Upper lobe of left lung (tissue), 6 donors: Measurements from ENCODE around the gene USP31. TPM values are rescaled to one million over a fixed set of nuclear protein-coding genes. Genes with fewer than 3 reads are reported as not detected.

Source experiments
- ATAC-seq, 2 donors: fragments of 200-7000 bp; cut with Tn5 transposase; one replicate each; pipeline ENCODE4 v1.9.1; 2022; ENCODE audit warnings: mild to moderate bottlenecking in 2 of 2, moderate library complexity in 2 of 2; ENCODE audit not compliant: low FRiP score in 2 of 2
- DNase-seq, 2 donors: peaks; one replicate each; pipeline ENCODE4 v3.0.0-alpha.2; 2019 to 2020
- H3K27ac ChIP-seq, 4 donors: fragments of 200-600 bp; sonication (generic); one replicate each; pipeline ENCODE4 v1.5.1; 2016 to 2019
- H3K27me3 ChIP-seq, 4 donors: fragments of 200-600 bp; sonication (generic); one replicate each; pipeline ENCODE4 v1.5.1; 2017 to 2019
- H3K36me3 ChIP-seq, 4 donors: fragments of 200-600 bp; sonication (generic); one replicate each; pipeline ENCODE4 v1.5.1; 2016 to 2019
- H3K4me1 ChIP-seq, 4 donors: fragments of 200-600 bp; sonication (generic); one replicate each; pipeline ENCODE4 v1.5.1; 2018 to 2019
- H3K4me3 ChIP-seq, 4 donors: fragments of 200-600 bp; sonication (generic); one replicate each; pipeline ENCODE4 v1.5.1; 2017 to 2019; ENCODE audit warnings: mild to moderate bottlenecking in 2 of 4, moderate library complexity in 1 of 4
- H3K9me3 ChIP-seq, 4 donors: fragments of 200-600 bp; sonication (generic); one replicate each; pipeline ENCODE4 v1.5.1; 2018 to 2019
- EP300 ChIP-seq, 4 donors: sonication (generic); formaldehyde crosslinking; IDR thresholded peaks; one replicate each; pipeline ENCODE4 v1.5.1; 2017; ENCODE audit warnings: antibody characterized with exemption in 4 of 4, control low read depth in 2 of 4
- POLR2A ChIP-seq, 4 donors: fragments of 450-650 bp; IDR thresholded peaks; one replicate each; pipeline ENCODE4 v1.5.1; 2016 to 2017; ENCODE audit warnings: antibody characterized with exemption in 4 of 4, mild to moderate bottlenecking in 2 of 4
- POLR2AphosphoS5 ChIP-seq, 2 donors: sonication (generic); formaldehyde crosslinking; IDR thresholded peaks; one replicate each; pipeline ENCODE4 v1.5.1; 2017; ENCODE audit warnings: antibody characterized with exemption in 2 of 2
- WGBS, 2 donors: methylation state at CpG; one replicate each; pipeline ENCODE4 v1.1.5; 2017 to 2018; 5-methylcytosine and 5-hydroxymethylcytosine counted together
- total RNA-seq, 6 donors: library from RNA; depleted of rRNA in 4 of 6; stranded (reverse); fragments of >200 nt in 4 of 6; gene quantifications; one replicate each; pipeline versions ENCODE4 v1.1.0 to v1.2.1, GENCODE V29; 2016 to 2021
- TF ChIP-seq, protein P1 (sequence below), 6 experiments: fragments of 450-650 bp in 4 of 6; fragments of 200-600 bp in 2 of 6; sonication (generic) in 2 of 6; IDR thresholded peaks; one replicate each; pipeline ENCODE4 v1.5.1; 2016 to 2019; ENCODE audit warnings: antibody characterized with exemption in 6 of 6
- donor health status: DM: no; HTN: no; CAD: no; lungs with moderate emphysema.
- donor health status: DM: no; HTN: yes; CAD: no; lungs with severe emphysema.

USP31 gene
- total RNA-seq, 6 donors from 2014 or later: 8.8 to 20.2 (median 15.0) TPM

DNA sequence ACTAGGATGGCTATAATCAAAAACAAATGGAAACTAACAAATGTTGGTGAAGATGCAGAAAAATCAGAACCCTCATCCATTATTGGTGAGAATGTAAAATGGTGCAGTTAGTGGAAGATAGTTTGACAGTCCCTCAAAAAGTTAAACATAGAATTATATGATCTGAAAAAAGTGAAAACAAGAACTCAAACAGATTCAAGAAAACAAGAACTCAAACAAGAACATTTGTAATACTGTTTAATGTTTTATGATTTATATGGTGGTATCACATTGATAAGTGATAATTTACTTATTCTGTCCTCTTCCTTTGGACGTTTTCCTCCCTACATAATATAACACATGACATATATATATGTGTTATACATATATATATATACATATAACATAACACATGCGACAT is 12.0 kb downstream of the USP31 start:
- Histone ChIP-seq H3K4me1 (peaks cover 4 to 26% (median 13%) of the 10 kb centered on the region in 4 donors), H3K9me3 (peaks cover 0 to 6% (median 0%) of the 10 kb centered on the region in 4 donors), H3K27me3 (no peaks in the 10 kb centered on the region), H3K27ac (no peak overlapping the region), H3K36me3 (no peaks in the 10 kb centered on the region), H3K4me3 (no peak overlapping the region)
- WGBS, 2 donors: 84 to 86% methylated on average over 2 of the region's 2 CpGs
- DNase-seq (no peak), ATAC-seq (no peak)
- TF ChIP-seq POLR2AphosphoS5 (IDR thresholded peaks at IDR 0.05): no peak
- TF ChIP-seq, protein P1, sequence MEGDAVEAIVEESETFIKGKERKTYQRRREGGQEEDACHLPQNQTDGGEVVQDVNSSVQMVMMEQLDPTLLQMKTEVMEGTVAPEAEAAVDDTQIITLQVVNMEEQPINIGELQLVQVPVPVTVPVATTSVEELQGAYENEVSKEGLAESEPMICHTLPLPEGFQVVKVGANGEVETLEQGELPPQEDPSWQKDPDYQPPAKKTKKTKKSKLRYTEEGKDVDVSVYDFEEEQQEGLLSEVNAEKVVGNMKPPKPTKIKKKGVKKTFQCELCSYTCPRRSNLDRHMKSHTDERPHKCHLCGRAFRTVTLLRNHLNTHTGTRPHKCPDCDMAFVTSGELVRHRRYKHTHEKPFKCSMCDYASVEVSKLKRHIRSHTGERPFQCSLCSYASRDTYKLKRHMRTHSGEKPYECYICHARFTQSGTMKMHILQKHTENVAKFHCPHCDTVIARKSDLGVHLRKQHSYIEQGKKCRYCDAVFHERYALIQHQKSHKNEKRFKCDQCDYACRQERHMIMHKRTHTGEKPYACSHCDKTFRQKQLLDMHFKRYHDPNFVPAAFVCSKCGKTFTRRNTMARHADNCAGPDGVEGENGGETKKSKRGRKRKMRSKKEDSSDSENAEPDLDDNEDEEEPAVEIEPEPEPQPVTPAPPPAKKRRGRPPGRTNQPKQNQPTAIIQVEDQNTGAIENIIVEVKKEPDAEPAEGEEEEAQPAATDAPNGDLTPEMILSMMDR (IDR thresholded peaks at IDR 0.05): no peak
- no peak for TF ChIP-seq EP300 (IDR thresholded peaks at IDR 0.05)
- no peak for TF ChIP-seq POLR2A (IDR thresholded peaks at IDR 0.05)

DNA sequence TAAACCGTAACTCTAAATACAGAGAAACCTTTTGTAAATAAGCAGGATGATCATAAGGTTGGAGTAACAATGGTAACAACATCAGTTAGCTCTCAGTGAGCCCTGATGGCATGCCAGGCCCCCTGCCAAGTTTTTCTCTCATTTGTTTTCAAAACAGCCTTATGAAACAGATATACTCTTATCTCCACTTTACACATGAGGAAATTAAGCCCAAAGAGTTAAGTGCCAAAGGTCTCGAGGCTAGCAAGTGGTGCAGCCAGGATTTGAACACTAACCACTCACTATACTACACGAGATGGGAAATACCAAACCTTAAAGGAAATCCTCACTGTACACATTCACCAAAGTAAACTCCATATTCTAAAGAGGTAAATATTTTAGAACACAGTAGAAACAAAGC is 15.0 kb downstream of the USP31 start:
- TF ChIP-seq POLR2A (IDR thresholded peaks at IDR 0.05) (no peak), POLR2AphosphoS5 (IDR thresholded peaks at IDR 0.05) (no peak), EP300 (IDR thresholded peaks at IDR 0.05) (no peak)
- TF ChIP-seq, protein P1 (IDR thresholded peaks at IDR 0.05): no peak
- H3K9me3 ChIP-seq: peaks cover 0 to 6% (median 0%) of the 10 kb centered on the region in 4 donors
- DNase-seq (no peak), ATAC-seq (no peak)
- H3K36me3 ChIP-seq: no peaks in the 10 kb centered on the region
- no peaks in the 10 kb centered on the region for H3K27me3 ChIP-seq
- H3K4me3 ChIP-seq: no peak overlapping the region
- H3K4me1 ChIP-seq: peaks cover 0 to 27% (median 19%) of the 10 kb centered on the region in 4 donors
- WGBS, 2 donors: 42 to 47% methylated on average over 3 of the region's 3 CpGs
- H3K27ac ChIP-seq: peak overlapping the region in 1 of 4 donors; percentile 18

DNA sequence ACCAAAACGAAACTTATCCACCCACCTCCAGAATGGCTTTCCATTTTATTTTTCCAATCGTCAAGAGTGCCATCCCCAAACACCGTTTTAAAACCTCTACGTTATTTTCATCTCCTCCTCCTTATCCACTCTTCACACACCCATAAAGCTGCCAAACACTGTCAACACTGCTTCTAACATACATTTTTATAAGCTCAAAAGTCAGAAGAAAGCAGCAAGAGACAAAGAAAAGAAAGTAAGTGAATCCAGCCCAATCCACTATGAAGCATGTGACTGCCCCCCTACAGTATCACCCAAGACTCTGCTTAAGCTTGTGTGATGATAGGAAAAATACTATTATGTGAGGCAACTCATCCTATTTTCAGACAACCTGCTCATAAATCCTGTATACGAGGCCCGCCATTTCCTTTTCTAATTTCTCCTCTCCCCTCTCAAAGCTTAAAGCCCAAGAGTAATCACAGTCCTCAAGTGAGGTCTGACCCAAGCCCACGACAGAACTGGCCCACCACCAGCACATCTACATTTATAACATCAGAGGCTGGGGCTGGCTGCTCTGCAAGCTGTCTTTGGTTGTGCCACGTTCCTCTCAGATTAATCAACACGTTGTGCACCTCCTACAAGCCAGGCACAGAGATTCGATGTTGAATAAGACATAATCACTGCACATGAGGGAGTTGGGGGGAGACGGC is 16.3 kb downstream of the USP31 start:
- TF ChIP-seq, protein P1 (IDR thresholded peaks at IDR 0.05): no peak
- no peak for TF ChIP-seq POLR2A (IDR thresholded peaks at IDR 0.05)
- TF ChIP-seq POLR2AphosphoS5 (IDR thresholded peaks at IDR 0.05): no peak
- TF ChIP-seq EP300 (IDR thresholded peaks at IDR 0.05): no peak
- WGBS, 2 donors: 65 to 66% methylated on average over 11 of the region's 11 CpGs
- ATAC-seq (peak in 1 of 2 donors; percentile 23), DNase-seq (no peak)
- H3K27ac ChIP-seq: peak overlapping the region; percentile 44 to 73 (median 56)
- H3K27me3 ChIP-seq: no peaks in the 10 kb centered on the region
- no peaks in the 10 kb centered on the region for H3K36me3 ChIP-seq
- peaks cover 0 to 27% (median 19%) of the 10 kb centered on the region in 4 donors for H3K4me1 ChIP-seq
- H3K9me3 ChIP-seq: peaks cover 0 to 6% (median 0%) of the 10 kb centered on the region in 4 donors
- no peak overlapping the region for H3K4me3 ChIP-seq

DNA sequence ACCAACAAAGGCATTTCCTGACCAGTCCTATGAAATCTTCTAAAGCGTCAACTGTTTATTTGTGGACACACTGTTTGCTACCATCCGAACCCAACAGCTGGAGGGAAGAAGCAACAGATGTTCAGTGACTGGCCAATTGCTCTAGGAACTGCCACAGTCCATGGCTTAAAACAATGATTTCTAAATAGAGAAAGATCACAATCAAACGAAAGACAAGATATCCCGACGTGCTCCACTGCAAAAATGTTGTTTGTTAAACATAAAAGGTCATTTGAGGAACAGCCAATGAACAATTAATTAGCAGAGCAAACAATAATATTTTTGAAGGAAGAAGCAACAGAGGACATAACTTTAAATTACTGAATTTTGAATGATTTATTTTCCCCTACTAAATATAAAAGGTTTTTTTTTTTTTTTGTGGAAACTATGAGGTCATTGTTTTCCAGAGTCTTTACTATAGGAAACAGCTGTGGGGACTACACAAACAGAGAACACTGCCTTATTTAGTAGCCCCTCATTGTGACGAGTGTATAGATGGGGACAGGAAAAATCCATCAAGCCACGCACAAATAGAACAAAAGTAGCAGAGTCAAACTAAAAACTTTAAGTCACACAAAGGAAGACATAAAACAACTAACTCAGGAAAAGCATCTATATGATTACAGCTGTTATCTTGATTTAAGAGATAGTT is 17.2 kb downstream of the USP31 start:
- WGBS, 2 donors: 49 to 57% methylated on average over 7 of the region's 7 CpGs
- TF ChIP-seq EP300 (IDR thresholded peaks at IDR 0.05) (no peak), POLR2AphosphoS5 (IDR thresholded peaks at IDR 0.05) (peak in 1 of 2 donors; percentile 50)
- ATAC-seq (peak in 1 of 2 donors; percentile 14), DNase-seq (no peak)
- peak overlapping the region; percentile 44 to 73 (median 56) for H3K27ac ChIP-seq
- peaks cover 0 to 5% (median 0%) of the 10 kb centered on the region in 4 donors for H3K9me3 ChIP-seq
- no peaks in the 10 kb centered on the region for H3K36me3 ChIP-seq
- no peak overlapping the region for H3K4me3 ChIP-seq
- H3K4me1 ChIP-seq: peaks cover 0 to 27% (median 19%) of the 10 kb centered on the region in 4 donors
- no peaks in the 10 kb centered on the region for H3K27me3 ChIP-seq

DNA sequence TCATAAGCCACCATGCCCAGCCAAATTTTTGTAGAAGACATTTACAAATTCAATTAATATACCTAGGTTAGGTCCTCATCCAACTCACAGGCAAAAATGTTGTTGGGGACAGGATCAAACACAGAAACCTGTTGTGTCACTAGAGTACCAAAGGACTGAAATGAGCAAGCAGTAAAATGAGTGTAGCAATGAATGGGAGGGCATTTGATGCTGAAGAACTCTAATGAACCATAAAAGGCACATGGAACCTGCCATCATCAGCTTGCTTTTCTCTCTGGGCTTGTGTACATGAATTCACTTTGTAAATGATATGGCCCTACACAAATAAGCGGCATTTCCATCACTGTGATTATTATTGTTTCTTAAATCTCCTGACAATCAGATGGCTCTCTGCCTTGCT is 17.8 kb downstream of the USP31 start:
- 53 to 54% methylated on average over 1 of the region's 1 CpG for WGBS, 2 donors
- ATAC-seq: no peak
- no peak for TF ChIP-seq EP300 (IDR thresholded peaks at IDR 0.05)
- TF ChIP-seq, protein P1 (IDR thresholded peaks at IDR 0.05): no peak
- no peak for TF ChIP-seq POLR2AphosphoS5 (IDR thresholded peaks at IDR 0.05)
- TF ChIP-seq POLR2A (IDR thresholded peaks at IDR 0.05): no peak

More for the DNA sequence above, 17.8 kb downstream of the USP31 start:
- no peak for DNase-seq
- H3K36me3 ChIP-seq: no peaks in the 10 kb centered on the region
- no peak overlapping the region for H3K4me3 ChIP-seq
- H3K4me1 ChIP-seq: peaks cover 0 to 27% (median 19%) of the 10 kb centered on the region in 4 donors
- H3K27me3 ChIP-seq: no peaks in the 10 kb centered on the region
- no peaks in the 10 kb centered on the region for H3K9me3 ChIP-seq
- H3K27ac ChIP-seq: peak overlapping the region; percentile 44 to 68 (median 54)
